GM08714 (cell line): Measurements from ENCODE around the gene ADSS2.
"Not testable (repeated sequence)": the region's sequence is repeated elsewhere in the genome, so short reads cannot be mapped to it uniquely, and the experiment has no call there.

ENCODE experiments used
- H3K4me3 ChIP-seq: fragments of 200-500 bp; sonication (Bioruptor generic); 2 replicates; pipeline ENCODE4 v1.5.1; 2014; ENCODE audit warnings: mild to moderate bottlenecking, low read length, inconsistent platforms
- ZNF274 ChIP-seq: IDR thresholded peaks from 2 replicates; pipeline ENCODE4 v1.6.1; 2012; ENCODE audit warnings: mild to moderate bottlenecking, low read depth, low read length

The ADSS2 gene

DNA sequence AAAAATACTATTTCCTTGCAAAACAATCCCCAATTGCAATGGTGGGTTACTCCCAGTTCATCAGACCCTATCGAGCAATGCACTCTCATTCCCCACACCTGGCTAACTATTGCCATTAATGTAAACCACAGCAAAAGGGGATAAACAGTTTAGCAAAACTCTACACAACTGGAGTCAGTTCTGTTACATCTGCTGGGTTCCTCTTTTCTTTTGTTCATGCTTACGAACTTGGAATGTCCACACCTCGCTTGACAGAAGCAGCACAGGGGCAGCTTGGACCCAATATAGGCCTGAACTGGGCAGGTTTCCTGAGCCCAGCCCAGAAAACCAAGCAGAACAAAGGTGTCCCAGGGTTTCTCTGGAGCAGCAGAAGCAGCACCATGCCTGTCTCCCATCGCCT lies 57.4 kb downstream of the ADSS2 start:
- no peak overlapping the region for H3K4me3 ChIP-seq
- no peak for TF ChIP-seq ZNF274

DNA sequence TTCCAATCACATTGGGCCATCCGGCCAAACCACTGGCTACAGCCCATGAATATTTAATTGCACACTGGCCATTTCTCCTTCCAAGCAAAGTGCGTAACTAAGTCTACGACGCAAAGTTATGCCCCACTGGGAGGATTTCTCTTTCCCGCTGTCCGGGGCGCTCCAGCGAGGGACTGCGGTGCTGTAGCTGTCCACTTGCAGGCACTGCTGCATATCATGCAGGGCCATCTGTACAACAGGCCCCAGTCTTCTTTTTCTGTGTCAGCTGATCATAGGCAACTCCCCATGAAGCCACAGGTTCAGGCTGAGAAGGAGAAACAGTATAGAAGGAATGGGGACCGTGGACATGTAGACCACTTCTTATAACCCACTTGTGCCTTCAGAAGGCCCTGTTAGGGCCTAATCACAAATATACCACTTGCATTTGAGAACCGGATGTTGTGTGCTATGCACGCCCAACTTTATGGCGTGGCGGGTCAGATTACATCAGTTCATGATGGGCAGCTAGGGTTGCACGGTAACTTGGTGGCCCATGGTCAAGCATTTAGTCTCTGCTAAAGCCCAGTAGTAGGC lies 58.0 kb downstream of the ADSS2 start:
- no peak for TF ChIP-seq ZNF274
- H3K4me3 ChIP-seq: no peak overlapping the region

DNA sequence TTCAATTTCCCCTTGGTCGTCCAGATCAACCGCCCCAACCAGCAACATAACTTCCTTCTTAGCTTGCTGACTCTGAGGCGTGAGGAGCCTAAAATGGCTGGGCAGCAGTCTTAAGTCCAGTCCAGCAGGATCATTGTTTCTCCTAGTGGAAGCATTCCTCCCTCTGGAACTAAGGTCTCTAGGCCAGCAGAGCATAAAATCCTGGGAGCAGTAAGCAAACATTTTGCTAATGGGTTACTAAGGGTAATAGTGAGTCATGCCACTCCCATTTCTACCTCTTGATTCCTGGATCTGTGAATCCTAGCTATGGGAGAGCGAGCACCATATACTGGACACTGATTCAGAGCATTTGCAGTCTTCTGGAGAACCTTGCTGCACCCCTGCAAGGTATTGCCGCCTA lies 59.9 kb downstream of the ADSS2 start:
- H3K4me3 ChIP-seq: no peak overlapping the region
- no peak for TF ChIP-seq ZNF274

DNA sequence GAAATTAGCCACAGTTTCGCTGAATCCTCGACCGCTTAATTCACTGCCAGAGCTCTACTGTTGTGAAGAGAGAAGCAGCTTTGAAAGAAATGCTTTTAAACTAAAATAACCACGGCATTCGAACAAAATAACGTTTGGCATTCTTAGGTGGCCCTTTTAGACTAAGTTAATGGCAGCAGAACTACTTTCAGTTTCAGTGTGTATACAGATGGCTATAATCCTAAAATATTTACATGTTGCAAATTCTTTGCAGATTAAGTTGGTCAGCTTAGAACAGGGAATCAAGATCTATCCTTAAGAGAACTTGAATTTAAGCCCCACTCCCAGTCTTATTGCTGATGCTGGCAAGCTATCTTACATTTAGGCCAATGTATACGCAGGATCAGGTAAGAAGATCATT lies 62.7 kb downstream of the ADSS2 start:
- H3K4me3 ChIP-seq: no peak overlapping the region
- TF ChIP-seq ZNF274: no peak

DNA sequence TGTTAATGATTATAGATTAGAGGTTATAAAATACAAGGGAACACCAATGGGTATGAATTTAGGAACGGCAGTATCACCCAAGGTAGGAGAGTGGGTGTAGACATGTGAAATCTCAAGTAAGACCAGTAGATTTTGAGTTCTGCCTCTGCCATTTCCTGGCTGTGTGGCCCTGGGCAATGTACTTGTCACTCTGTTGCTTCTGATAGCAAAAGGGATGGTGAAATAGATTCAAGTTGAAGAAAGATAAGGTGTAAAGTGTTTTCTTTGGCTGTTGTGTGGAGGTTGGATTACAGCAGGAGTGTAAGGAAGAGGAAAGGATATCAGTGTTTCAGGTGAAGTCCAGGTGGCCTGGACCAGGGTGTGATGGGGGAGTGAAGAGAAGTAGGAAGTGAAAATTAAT lies 64.3 kb downstream of the ADSS2 start:
- no peak for TF ChIP-seq ZNF274
- no peak overlapping the region for H3K4me3 ChIP-seq

DNA sequence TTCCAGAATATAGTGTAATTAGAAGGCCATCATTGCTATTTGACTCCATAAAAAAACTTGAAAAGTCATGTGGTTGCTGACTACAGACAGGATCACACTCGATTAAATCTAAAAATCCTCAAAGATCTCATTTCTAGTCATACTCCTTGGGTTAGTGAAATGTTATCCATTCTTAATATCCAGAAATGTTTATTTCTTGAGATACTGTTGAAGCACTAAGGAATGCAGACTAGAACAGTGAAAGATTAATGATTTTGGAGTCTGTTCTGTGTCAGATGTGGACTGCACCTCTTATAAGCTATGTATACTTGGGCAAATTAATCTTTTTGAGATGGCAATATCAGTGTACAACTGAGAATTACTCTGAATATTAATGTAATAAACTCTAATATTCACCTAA lies 65.1 kb downstream of the ADSS2 start:
- no peak for TF ChIP-seq ZNF274
- no peak overlapping the region for H3K4me3 ChIP-seq

DNA sequence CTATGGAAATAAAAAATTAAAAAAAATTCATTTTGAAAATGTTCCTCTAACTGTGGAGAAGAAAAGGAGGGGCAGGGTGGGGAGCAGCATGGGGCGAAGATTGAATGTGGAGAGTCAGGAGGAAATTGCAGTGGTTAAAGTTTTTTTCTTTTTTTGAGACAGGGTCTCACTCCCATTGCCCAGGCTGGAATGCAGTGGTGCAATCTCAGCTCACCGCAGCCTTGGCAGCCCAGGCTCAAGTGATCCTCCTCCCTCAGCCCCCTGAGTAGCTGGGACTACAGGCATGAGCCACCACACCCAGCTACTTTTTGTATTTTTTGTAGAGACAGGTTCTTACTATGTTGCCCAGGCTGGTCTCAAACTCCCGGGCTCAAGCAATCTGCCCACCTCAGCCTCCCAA lies 67.6 kb downstream of the ADSS2 start:
- no peak for TF ChIP-seq ZNF274
- no peak overlapping the region for H3K4me3 ChIP-seq

DNA sequence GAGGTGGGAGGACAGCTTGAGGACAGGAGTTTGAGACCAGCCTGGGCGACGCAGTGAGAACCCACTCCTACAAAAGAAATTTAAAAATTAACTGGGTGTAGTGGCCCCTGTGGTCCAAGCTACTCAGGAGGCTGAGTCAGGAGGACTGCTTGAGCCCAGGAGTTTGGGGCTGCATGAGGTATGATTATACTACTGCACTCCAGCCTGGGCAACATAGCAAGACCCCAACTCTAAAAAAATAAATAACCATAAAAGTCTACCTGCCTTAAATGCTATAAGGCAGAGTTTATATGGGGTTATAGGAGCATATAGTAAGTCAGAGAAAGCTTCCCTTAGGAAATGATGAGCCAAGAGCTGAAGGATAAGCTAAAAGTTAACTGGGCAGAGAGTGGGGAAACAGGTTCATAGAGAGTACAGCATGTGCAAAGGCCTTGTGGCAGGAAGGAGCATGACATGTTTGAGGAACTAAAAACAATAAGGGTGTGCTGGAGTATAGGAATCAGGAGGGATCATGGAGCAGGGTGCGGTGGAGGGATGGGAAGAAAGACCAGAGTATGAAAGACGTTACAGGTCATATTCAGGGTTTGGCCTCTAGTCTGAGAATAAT lies 68.3 kb downstream of the ADSS2 start:
- no peak for TF ChIP-seq ZNF274
- H3K4me3 ChIP-seq: no peak overlapping the region

DNA sequence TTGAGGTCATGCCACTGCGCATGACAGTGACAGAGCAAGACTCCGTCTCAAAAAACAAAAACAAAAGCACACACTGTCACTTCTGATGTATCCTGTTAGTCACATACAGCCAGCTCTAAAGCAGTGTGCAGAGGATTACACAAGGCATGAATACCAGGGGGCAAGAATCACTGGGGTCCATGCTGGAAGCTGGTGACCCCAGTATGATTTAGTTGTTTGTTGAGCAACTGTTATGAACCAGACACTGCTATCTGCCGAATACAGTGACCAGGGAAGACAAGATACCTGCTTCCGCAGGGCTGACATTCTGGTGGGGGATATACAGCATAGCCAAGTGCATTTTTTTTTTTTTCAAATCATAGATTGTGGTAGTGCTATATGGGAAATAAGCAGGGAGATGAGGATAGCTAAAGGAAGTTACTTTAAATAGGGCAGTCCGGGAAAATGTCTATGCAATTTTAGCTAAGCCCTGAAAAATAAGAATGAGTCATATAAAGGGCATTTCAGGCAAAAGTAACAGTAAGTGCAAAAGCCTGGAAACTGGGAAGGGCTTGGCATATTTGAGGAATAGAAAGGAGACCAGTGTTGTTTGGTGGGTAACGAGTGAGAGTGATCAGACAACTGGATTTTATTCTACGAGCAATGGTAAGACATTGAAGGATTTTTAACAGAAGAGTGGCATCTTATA lies 69.7 kb downstream of the ADSS2 start:
- no peak for TF ChIP-seq ZNF274

DNA sequence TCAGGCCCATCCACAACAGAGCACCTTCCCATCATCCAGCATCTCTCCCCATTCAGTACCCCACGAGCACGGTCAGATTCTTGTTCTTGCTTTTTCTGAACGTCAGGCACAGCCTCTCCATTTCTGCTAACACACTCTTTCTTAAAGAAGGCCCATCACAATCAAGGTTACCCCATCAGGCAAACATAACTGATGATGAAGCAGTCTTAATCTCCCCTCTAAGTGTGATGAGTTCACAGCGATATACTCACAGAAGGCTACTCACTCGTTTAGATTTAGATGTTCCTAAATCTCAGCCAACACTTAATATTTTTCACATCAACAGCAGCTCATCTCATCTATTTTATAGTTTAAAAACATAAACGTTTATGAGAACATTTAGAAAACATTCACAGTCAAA lies 75.6 kb downstream of the ADSS2 start:
- no peak overlapping the region for H3K4me3 ChIP-seq
- no peak for TF ChIP-seq ZNF274

More for the DNA sequence above, 69.7 kb downstream of the ADSS2 start:
- H3K4me3 ChIP-seq: no peak overlapping the region

DNA sequence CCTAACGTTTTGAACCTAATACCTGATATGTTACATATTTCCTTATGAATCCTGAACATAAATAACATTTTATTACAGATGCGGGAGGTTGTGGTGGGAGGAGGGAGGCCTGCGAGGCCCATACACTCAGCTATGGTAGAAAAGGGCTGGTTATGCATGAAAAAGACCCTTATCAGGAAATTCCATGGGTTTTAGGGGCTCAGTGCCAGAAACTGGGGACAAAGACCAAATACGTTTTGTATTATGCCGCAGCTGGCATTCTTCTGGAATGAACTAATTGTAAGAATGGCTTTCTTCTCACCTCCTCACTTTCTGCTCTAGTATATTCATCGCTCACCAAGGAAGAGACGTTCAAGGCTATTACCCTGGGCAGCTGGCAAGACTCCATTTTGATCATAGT lies 76.7 kb downstream of the ADSS2 start:
- TF ChIP-seq ZNF274: no peak
- no peak overlapping the region for H3K4me3 ChIP-seq

DNA sequence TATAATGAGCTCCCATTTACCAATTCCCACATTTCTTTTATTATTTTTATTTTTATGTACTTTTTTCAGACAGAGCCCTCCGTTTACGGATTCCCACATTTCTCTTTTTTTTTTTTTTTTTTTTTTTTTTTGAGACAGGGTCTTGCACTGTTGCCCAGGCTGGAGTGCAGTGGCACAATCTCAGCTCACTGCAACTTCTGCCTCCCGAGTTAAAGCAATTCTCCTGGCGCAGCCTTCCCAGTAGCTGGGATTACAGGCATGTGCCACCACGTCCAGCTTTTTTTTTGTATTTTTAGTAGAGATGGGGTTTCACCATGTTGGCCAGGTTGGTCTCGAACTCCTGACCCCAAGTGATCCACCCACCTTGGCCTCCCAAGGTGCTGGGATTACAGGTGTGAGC lies 77.2 kb downstream of the ADSS2 start:
- H3K4me3 ChIP-seq: not testable (repeated sequence)

DNA sequence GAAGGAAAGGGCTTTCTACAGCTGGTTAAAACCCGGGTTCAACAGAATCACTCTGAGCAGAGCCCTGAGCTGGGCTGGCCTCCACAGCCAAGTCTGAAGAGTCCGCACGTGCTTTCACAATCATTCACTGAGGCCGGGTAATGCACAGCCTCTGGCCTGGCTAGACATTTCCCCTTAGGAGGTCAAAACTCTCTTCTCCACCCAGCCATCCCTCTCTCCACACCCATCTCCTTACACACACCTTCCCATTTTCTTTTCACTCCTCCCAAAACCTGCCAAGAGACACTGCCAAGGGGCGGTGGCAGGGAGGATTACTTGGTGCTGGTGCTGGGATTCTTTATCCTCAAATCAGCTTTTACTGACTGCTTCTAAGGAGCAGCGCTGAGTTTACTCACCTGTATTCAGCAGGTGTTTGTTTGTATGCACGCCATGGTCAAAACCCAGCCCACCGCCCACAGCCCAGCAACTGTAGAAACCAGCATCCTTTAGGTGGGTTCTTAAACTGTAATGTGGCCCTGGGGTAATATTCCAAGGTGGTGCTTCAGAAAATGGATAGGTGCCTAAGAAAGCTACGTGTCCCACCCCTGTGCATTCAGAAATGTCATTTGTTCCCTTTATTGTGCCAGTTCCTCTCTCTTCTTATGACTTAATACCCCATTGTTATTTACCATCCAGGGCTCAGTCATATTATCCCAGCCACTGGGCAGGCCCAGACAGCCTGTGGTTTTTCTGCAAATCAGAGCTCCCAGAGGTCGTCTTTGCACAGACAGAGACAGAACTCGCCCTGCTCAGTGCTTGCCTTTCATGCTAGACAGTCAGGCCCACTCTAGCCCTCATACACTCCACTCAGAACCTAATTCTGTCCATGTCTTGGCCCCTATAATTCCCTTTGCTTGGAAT lies 80.2 kb downstream of the ADSS2 start:
- no peak for TF ChIP-seq ZNF274
- no peak overlapping the region for H3K4me3 ChIP-seq

DNA sequence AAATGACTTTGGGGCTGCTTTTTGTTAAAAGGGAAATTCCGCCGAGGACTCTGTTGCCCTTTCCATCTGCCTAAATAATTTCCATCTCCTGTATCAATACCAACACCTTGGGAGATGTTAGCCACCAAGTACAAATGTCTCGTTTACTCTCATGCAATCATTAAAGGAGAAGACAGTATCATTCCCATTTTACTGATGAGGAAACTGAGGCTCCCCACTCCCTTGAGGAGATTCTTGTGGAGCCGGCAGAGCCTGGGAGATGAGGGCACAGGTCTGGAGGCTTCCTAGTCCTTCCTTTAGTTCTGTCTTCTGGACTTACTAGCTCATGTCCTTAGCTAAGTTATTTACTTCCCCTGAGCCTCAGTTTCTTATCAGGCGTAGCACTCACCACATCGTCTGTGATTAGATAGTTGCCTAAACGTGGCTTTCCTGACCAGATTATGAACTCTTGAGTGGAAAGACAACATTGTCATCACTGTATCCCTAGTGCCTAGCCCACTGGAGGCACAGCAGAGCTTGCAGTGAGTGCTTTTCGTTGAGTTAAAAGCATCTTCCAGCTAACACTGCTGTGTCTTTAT lies 81.6 kb downstream of the ADSS2 start:
- no peak for TF ChIP-seq ZNF274

More for the DNA sequence above, 81.6 kb downstream of the ADSS2 start:
- H3K4me3 ChIP-seq: no peak overlapping the region
